ACHN (cell line): ENCODE results near the gene CAMSAP1.
"Not testable (repeated sequence)": the region's sequence is repeated elsewhere in the genome, so short reads cannot be mapped to it uniquely, and the experiment has no call there.

Source experiments
- DNase-seq: peaks from one replicate; pipeline ENCODE4 v3.0.0-alpha.2; 2015
- in situ Hi-C: cut with HindIII; loops from 2 replicates; pipeline ENCODE4 v1.10.0; 2017; ENCODE audit warnings: low sequenced_read_pairs, low pct_ligation_motif_present, low pct_unique_long_range_greater_than_20kb

The CAMSAP1 gene

DNA sequence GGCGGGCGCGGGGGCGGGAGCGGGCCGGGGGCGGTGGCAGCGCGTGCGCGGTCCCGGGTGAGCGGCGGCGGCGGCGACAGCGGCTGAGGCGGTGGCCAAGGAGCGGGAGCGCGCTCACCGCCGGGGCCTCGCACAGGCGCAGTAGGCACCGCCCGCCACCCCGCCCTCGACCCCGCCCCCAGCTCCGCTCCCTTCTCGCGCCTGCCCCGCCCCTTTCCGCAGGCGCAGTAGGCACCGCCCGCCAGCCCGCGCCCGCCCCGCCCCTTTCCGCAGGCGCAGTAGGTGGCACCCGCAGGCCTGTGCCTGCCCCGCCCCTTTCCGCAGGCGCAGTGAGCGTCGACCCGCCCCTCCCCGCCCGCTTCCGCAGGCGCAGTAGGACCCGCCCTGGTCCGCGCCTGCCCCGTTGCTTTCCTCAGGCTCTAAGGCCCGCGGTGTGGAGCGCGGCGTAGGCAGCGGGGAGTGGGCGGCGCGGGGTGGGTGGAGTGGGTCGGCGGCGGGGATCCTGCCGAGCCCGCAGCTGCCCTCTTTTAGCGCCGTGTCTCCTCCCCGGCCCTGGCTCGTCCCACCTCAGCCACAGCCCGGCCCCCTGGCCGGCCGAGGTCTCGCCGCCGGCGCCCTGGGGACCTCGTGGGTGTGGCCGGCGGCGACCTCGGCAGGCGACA lies at the start of gene CAMSAP1:
Gene CAMSAP1, minus strand, starts transcription at position 116 of the 662 bp plus-strand sequence. CDS start 387 bp downstream, outside the sequence.
- in situ Hi-C loops = no loop called here
- peak; percentile 86 for DNase-seq

GRCh38 chr9:135956802-135957174 lies 49.4 kb upstream of the CAMSAP1 start:
- in situ Hi-C loops = no loop called here

GRCh38 chr9:135955934-135956801 lies 48.8 kb upstream of the CAMSAP1 start:
- in situ Hi-C loops = no loop called here
- DNase-seq = no peak

More at GRCh38 chr9:135956802-135957174, 49.4 kb upstream of the CAMSAP1 start:
- no peak for DNase-seq

- in situ Hi-C loops = no loop called here
- no peak for DNase-seq
Observed at GRCh38 chr9:135952664-135953206, 45.4 kb upstream of the CAMSAP1 start.

- in situ Hi-C loops = no loop called here
Observed at GRCh38 chr9:135951889-135952663, 44.7 kb upstream of the CAMSAP1 start.

DNA sequence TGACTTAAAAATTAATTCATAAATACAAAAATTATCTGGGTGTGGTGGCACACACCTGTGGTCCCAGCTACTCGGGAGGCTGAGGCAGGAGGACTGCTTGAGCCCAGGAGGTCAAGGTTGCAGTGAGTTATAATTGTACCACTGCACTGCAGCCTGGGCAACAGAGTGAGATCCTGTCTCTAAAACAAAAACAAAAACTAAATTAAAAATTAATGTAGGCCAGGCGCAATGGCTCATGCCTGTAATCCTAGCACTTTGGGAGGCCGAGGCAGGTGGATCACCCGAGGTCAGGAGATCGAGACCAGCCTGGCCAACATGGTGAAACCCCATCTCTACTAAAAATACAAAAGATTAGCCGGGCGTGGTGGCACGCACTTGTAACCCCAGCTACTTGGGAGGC lies 44.0 kb upstream of the CAMSAP1 start:
- DNase-seq, in situ Hi-C loops: not testable (repeated sequence)

More at GRCh38 chr9:135951889-135952663, 44.7 kb upstream of the CAMSAP1 start:
- peak; percentile 73 for DNase-seq

GRCh38 chr9:135950841-135951240 lies 43.5 kb upstream of the CAMSAP1 start:
- DNase-seq = not testable (repeated sequence)

GRCh38 chr9:135950135-135950682 lies 42.9 kb upstream of the CAMSAP1 start:
- DNase-seq = no peak
- in situ Hi-C loops = no loop called here

More at GRCh38 chr9:135950841-135951240, 43.5 kb upstream of the CAMSAP1 start:
- in situ Hi-C loops = not testable (repeated sequence)

DNA sequence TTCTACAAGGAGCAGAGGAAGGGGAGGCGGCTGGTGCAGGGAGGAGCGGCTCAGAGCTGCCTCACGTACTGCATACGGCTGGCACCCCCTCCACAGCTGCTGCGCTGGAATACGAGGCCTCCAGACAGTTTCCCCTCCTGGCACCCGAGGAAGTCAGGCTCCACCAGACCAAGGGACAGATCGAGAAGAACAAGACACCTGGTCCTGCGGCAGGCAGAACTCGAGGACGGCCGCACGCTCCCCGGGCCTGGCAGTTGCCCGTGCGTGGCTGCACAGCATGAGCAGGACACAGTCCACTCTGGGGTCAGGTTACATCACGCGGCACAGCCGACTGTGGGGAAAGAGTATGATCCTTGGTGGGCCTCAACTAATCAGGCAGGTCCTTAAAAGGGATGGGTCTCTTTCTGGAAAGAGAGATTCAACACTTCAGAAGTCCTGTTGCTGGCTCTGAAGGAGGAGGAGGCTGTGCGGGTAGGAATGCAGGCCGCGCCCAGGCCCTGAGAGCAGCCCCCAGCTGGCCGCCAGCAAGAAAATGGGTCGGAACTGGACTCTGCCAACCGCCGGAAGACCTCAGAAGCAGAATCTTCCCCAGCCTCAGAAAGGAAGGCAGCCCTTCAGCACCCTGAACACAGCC lies 42.3 kb upstream of the CAMSAP1 start:
- in situ Hi-C loops = no loop called here
- no peak for DNase-seq

DNA sequence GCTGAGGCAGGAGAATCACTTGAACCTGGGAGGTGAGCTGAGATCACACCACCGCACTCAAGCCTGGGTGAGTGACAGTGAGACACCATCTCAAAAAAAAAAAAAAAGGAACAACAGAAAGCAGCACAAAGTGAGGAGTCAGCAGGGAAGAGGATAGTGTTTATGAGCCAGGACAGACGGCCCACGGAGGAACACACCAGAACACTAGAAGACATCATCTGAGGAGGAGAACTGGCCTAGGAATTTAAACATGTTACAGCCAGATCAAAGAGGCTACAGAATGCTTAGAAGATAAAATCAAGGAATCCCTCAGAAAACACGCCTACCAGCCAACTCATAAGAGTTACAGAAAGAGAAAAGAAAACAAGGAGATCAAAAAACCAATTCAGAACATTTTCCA lies 41.6 kb upstream of the CAMSAP1 start:
- DNase-seq = no peak
- in situ Hi-C loops = no loop called here

DNA sequence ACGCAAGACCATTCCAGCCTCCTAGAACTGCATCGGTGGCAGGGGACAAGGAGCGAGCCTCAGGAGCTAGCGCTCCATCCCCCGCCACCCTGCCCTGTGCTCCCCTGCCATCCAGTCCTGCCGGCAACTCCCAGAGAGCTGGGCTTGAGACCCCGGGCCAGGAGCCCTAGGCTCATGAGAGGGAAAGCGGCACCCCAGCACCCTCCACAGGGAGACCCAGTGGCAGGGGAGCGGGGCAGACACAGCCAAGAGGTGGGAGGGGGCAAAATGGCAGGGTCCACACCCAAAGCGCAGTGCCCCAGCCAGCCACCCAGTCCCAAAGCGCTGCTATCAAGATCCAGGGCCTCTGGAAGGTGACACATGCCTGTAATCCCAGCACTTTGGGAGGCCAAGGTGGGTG lies 41.1 kb upstream of the CAMSAP1 start:
- in situ Hi-C loops = no loop called here
- DNase-seq = no peak

DNA sequence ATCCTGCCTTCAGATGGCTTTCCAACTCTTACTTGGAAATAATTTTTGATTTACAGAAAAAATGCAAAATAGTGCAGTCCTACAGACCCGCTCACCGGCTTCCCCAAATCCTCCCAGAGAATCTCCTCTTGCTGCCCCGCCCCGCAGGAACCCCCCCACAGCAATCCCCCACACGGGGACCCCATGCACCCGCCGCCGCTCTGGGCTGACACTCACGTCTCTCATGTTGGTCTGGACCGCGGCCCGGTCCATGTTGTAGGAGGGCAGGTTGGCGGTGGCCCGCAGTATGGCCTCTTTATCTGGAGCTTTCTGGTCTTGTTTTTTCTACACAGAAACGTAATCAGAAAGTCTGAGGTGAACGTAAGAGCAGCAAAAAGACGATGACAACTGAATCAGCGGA lies 40.2 kb upstream of the CAMSAP1 start:
- in situ Hi-C loops = no loop called here
- no peak for DNase-seq

DNA sequence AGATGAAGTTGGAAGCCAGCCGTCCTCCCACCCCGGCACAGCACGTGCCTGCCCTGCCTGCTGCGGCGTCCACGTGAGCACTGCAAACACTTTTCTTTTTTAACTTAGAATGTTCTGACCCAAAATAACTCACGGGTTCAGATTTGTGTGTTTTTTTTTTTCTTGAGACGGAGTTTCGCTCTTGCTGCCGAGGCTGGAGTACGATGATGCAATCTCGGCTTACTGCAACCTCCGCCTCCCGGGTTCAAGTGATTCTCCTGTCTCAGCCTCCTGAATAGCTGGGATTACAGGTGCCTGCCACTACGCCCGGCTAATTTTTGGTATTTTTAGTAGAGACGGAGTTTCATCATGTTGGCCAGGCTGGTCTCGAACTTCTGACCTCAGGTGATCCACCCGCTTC lies 39.8 kb upstream of the CAMSAP1 start:
- in situ Hi-C loops, DNase-seq: not testable (repeated sequence)

- in situ Hi-C loops = no loop called here
- no peak for DNase-seq
Observed at GRCh38 chr9:135946392-135946994, 39.1 kb upstream of the CAMSAP1 start.

- no peak for DNase-seq
Observed at GRCh38 chr9:135945969-135946368, 38.6 kb upstream of the CAMSAP1 start.

DNA sequence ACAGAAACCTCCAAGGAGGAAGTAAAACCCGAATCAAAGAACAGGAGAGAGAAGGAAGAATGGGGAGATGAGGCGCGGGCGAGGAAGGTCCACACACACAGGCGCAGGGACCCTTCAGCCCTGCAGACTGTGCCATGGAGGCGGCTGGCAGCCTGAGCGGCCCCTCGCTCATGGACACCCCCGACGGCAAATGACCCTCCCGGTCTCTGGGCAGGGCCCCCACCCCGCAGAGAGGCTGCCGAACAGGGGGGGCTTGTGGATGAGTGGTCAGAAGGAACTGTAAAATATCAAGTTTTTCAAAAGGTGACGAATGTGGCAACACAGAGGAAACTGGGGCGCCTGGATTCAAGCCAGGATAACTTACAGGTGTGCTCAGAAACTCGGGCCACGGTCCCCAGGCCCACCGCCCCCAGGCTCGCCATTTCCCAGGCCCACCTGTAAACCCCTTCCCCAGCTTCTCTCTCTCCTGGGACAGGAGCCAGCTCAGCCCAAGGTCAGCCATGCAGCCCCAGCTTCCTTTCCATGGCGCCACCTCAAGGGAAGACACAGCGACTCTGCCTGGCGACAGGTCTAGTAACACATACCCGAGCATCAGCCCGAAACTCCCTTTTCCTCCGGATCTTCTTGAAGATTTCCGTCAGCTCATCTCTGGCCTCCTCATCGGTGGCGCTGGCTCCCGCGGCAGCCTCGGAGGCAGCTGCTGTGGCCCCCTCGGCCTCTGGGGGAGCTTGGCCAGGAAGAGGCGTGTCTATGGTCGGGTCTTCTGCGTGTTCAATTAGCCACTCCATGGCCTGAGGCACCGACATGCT lies 37.3 kb upstream of the CAMSAP1 start:
- no peak for DNase-seq
- in situ Hi-C loops = no loop called here

More at GRCh38 chr9:135945969-135946368, 38.6 kb upstream of the CAMSAP1 start:
- in situ Hi-C loops = no loop called here

DNA sequence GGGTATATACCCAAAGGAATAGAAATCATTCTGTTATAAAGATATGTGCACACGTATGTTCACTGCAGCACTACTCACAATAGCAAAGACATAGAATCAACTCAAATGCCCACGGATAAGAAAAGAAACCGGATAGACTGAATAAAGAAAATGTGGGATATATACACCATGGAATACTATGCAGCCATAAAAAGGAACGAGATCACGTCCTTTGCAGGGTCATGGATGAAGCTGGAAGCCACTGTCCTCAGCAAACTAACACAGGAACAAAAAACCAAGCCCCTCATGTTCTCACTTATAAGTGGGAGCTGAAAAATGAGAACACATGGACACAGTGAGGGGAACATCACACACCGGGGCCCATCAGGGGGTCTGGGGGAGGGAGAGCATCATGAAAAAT lies 36.3 kb upstream of the CAMSAP1 start:
- DNase-seq, in situ Hi-C loops: not testable (repeated sequence)
